Activated naive CD4-positive, alpha-beta T cell treated with anti-CD3 and anti-CD28 coated beads for 36 hours (primary cell): ENCODE measurements around the gene COX8A. TPM values are rescaled to one million over a fixed set of nuclear protein-coding genes. Genes with fewer than 3 reads are reported as not detected.

Experiments used
- CTCF ChIA-PET: fragments of 350-600 bp; sonication (Branson Sonifier 250); formaldehyde crosslinking; loops from one replicate; lab custom pipeline; 2021; ENCODE audit warnings: antibody characterized with exemption; lab: Charles Lee
- DNase-seq: peaks from one replicate; pipeline ENCODE4 v3.0.0-alpha.2; 2020
- H3K27ac Mint-ChIP-seq: one replicate; pipeline ENCODE4 v1.8.0; 2021; ENCODE audit warnings: mild to moderate bottlenecking, mixed read lengths
- H3K27me3 Mint-ChIP-seq: one replicate; pipeline ENCODE4 v1.8.0; 2021; ENCODE audit warnings: low read depth, mixed read lengths
- H3K36me3 Mint-ChIP-seq: one replicate; pipeline ENCODE4 v1.8.0; 2021; ENCODE audit warnings: low read depth, mixed read lengths
- H3K4me1 Mint-ChIP-seq: one replicate; pipeline ENCODE4 v1.8.0; 2021; ENCODE audit warnings: low read depth, mixed read lengths
- H3K4me3 Mint-ChIP-seq: one replicate; pipeline ENCODE4 v1.8.0; 2021; ENCODE audit warnings: mild to moderate bottlenecking, moderate library complexity, mixed read lengths
- H3K9me3 Mint-ChIP-seq: one replicate; pipeline ENCODE4 v1.8.0; 2021; ENCODE audit warnings: mixed read lengths
- intact Hi-C: fragments of 100-400 bp; cut with micrococcal nuclease; formaldehyde crosslinking; loops from one replicate; pipeline ENCODE4 v1.15.1; 2023
- total RNA-seq, 2 experiments: library from RNA; stranded (reverse); gene quantifications; one replicate each; pipeline ENCODE4 v1.2.3, GENCODE V29; 2021

The COX8A gene
- total RNA-seq, 2 experiments from 2014 or later: 669 to 675 TPM

- no peak overlapping the region for H3K27ac Mint-ChIP-seq
- no peaks in the 10 kb centered on the region for H3K9me3 Mint-ChIP-seq
- DNase-seq: no peak
- H3K27me3 Mint-ChIP-seq: peaks cover 3% of the 10 kb centered on the region
- no peak overlapping the region for H3K4me3 Mint-ChIP-seq
- CTCF ChIA-PET: interaction anchor here (2.2 to 5.4 kb wide), 3 partner anchors 8 to 151 kb away, joined by 10 to 96 read pairs (median 11); no protein-coding TSS in a partner anchor
- peaks cover 6% of the 10 kb centered on the region for H3K4me1 Mint-ChIP-seq
- H3K36me3 Mint-ChIP-seq: peaks cover 17% of the 10 kb centered on the region
- intact Hi-C loops: no loop called here
Observed at GRCh38 chr11:63998558-63999348, 24.3 kb downstream of the COX8A start.

GRCh38 chr11:63999349-64000025 is 25.1 kb downstream of the COX8A start:
- Mint-ChIP-seq H3K27ac (no peak overlapping the region), H3K9me3 (no peaks in the 10 kb centered on the region), H3K36me3 (peaks cover 14% of the 10 kb centered on the region), H3K4me1 (peaks cover 5% of the 10 kb centered on the region), H3K4me3 (no peak overlapping the region), H3K27me3 (peaks cover 3% of the 10 kb centered on the region)
- intact Hi-C loops: loop anchor here (1.0 to 2.0 kb wide), 3 partner anchors 149 to 301 kb away; partner anchors contain the start of gene CATSPERZ
- CTCF ChIA-PET: interaction anchor here (1.3 to 5.4 kb wide), 6 partner anchors 9 to 163 kb away, joined by 3 to 96 read pairs (median 10); no protein-coding TSS in a partner anchor
- peak; percentile 57 for DNase-seq

- Mint-ChIP-seq H3K27ac (no peak overlapping the region), H3K4me1 (peaks cover 5% of the 10 kb centered on the region), H3K4me3 (no peak overlapping the region), H3K9me3 (no peaks in the 10 kb centered on the region), H3K36me3 (peaks cover 7% of the 10 kb centered on the region), H3K27me3 (peaks cover 6% of the 10 kb centered on the region)
- peak; percentile 72 for DNase-seq
- intact Hi-C loops: loop anchor here (1.0 to 2.0 kb wide), 3 partner anchors 148 to 301 kb away; partner anchors contain the start of gene CATSPERZ
- CTCF ChIA-PET: interaction anchor here (0.7 to 5.4 kb wide), 15 partner anchors 9 to 233 kb away, joined by 3 to 96 read pairs (median 5); no protein-coding TSS in a partner anchor
Observed at GRCh38 chr11:64000026-64000739, 25.8 kb downstream of the COX8A start.

GRCh38 chr11:64000740-64001483 is 26.5 kb downstream of the COX8A start:
- H3K4me3 Mint-ChIP-seq: no peak overlapping the region
- DNase-seq: no peak
- CTCF ChIA-PET: interaction anchor here (0.7 to 5.4 kb wide), 17 partner anchors 8 to 234 kb away, joined by 3 to 96 read pairs (median 5); no protein-coding TSS in a partner anchor
- no peaks in the 10 kb centered on the region for H3K9me3 Mint-ChIP-seq
- H3K4me1 Mint-ChIP-seq: peaks cover 5% of the 10 kb centered on the region
- peaks cover 7% of the 10 kb centered on the region for H3K36me3 Mint-ChIP-seq
- H3K27ac Mint-ChIP-seq: no peak overlapping the region
- H3K27me3 Mint-ChIP-seq: peaks cover 6% of the 10 kb centered on the region
- intact Hi-C loops: loop anchor here (1.0 to 2.0 kb wide), 3 partner anchors 147 to 300 kb away; partner anchors contain the start of gene CATSPERZ

- no peak overlapping the region for H3K27ac Mint-ChIP-seq
- H3K9me3 Mint-ChIP-seq: no peaks in the 10 kb centered on the region
- intact Hi-C loops: loop anchor here (2.0 kb wide), 1 partner anchor 299 kb away; the partner anchor contains the start of gene CATSPERZ
- H3K36me3 Mint-ChIP-seq: peaks cover 7% of the 10 kb centered on the region
- no peak for DNase-seq
- CTCF ChIA-PET: interaction anchor here (0.6 to 5.4 kb wide), 8 partner anchors 23 to 194 kb away, joined by 3 to 96 read pairs (median 6); no protein-coding TSS in a partner anchor
- H3K4me1 Mint-ChIP-seq: peaks cover 5% of the 10 kb centered on the region
- H3K4me3 Mint-ChIP-seq: no peak overlapping the region
- H3K27me3 Mint-ChIP-seq: peaks cover 12% of the 10 kb centered on the region
Observed at GRCh38 chr11:64001484-64002420, 27.3 kb downstream of the COX8A start.

- no peak overlapping the region for H3K27ac Mint-ChIP-seq
- no peak for DNase-seq
- CTCF ChIA-PET: interaction anchor here (5.4 kb wide), 1 partner anchor 146 kb away, joined by 96 read pairs; no protein-coding TSS in a partner anchor
- H3K36me3 Mint-ChIP-seq: no peaks in the 10 kb centered on the region
- no peak overlapping the region for H3K4me3 Mint-ChIP-seq
- H3K27me3 Mint-ChIP-seq: peaks cover 32% of the 10 kb centered on the region
- peaks cover 16% of the 10 kb centered on the region for H3K4me1 Mint-ChIP-seq
- intact Hi-C loops: no loop called here
- H3K9me3 Mint-ChIP-seq: no peaks in the 10 kb centered on the region
Observed at GRCh38 chr11:64003807-64004589, 29.6 kb downstream of the COX8A start.

- Mint-ChIP-seq H3K4me3 (no peak overlapping the region), H3K4me1 (peaks cover 16% of the 10 kb centered on the region), H3K27me3 (peaks cover 33% of the 10 kb centered on the region), H3K36me3 (no peaks in the 10 kb centered on the region), H3K9me3 (no peaks in the 10 kb centered on the region), H3K27ac (no peak overlapping the region)
- no peak for DNase-seq
- intact Hi-C loops: no loop called here
- CTCF ChIA-PET: no interaction called here
Observed at GRCh38 chr11:64004590-64004984, 30.2 kb downstream of the COX8A start.

GRCh38 chr11:64005691-64006090 is 31.3 kb downstream of the COX8A start:
- Mint-ChIP-seq H3K4me3 (no peak overlapping the region), H3K27me3 (peaks cover 33% of the 10 kb centered on the region), H3K9me3 (peaks cover 7% of the 10 kb centered on the region), H3K4me1 (peaks cover 15% of the 10 kb centered on the region), H3K36me3 (peaks cover 1% of the 10 kb centered on the region), H3K27ac (no peak overlapping the region)
- no peak for DNase-seq
- CTCF ChIA-PET: no interaction called here
- intact Hi-C loops: no loop called here

GRCh38 chr11:64006398-64006797 is 32.0 kb downstream of the COX8A start:
- CTCF ChIA-PET: no interaction called here
- Mint-ChIP-seq H3K36me3 (peaks cover 4% of the 10 kb centered on the region), H3K27ac (no peak overlapping the region), H3K27me3 (peaks cover 31% of the 10 kb centered on the region), H3K4me1 (peaks cover 13% of the 10 kb centered on the region), H3K4me3 (no peak overlapping the region), H3K9me3 (peaks cover 9% of the 10 kb centered on the region)
- intact Hi-C loops: no loop called here
- no peak for DNase-seq

GRCh38 chr11:64007160-64007628 is 32.8 kb downstream of the COX8A start:
- DNase-seq: no peak
- Mint-ChIP-seq H3K27me3 (peaks cover 30% of the 10 kb centered on the region), H3K36me3 (peaks cover 4% of the 10 kb centered on the region), H3K9me3 (peaks cover 9% of the 10 kb centered on the region), H3K4me1 (peaks cover 13% of the 10 kb centered on the region), H3K4me3 (no peak overlapping the region), H3K27ac (no peak overlapping the region)
- intact Hi-C loops: no loop called here
- CTCF ChIA-PET: no interaction called here
